BJ (cell line): ENCODE measurements around the gene MSTN. TPM values are rescaled to one million over a fixed set of nuclear protein-coding genes. Genes with fewer than 3 reads are reported as not detected.

Source experiments
- CTCF ChIA-PET: fragments of 350-600 bp; formaldehyde crosslinking; extraction: SDS; loops from one replicate; lab custom pipeline; 2021; ENCODE audit warnings: antibody characterized with exemption, inconsistent platforms; lab: Yijun Ruan, JAX
- POLR2A ChIA-PET: fragments of 300-600 bp; sonication (Branson Sonifier 250); formaldehyde crosslinking; extraction: SDS; loops from one replicate; lab custom pipeline; 2021; ENCODE audit warnings: antibody characterized with exemption; lab: Charles Lee
- DNase-seq: peaks from one replicate; pipeline ENCODE4 v3.0.0-alpha.2; 2011; ENCODE audit warnings: low read depth
- H3K27me3 ChIP-seq: 2 replicates; pipeline ENCODE4 v1.6.0; 2011; ENCODE audit warnings: low read length; ENCODE audit not compliant: control insufficient read depth, insufficient read depth
- H3K36me3 ChIP-seq: 2 replicates; pipeline ENCODE4 v1.5.1; 2011; ENCODE audit warnings: low read length; ENCODE audit not compliant: control insufficient read depth, insufficient read depth
- H3K4me3 ChIP-seq: 2 replicates; pipeline ENCODE4 v1.5.1; 2011; ENCODE audit warnings: low read depth, mild to moderate bottlenecking, control low read depth, low read length
- polyA minus RNA-seq: library from RNA; depleted of rRNA, polyadenylated mRNA; stranded (reverse); fragments of >200 nt; gene quantifications from 2 replicates; pipeline ENCODE4 v1.2.3, GENCODE V29; 2011; rRNA and poly(A)+ RNA removed
- polyA plus RNA-seq: library from polyadenylated mRNA; depleted of rRNA; stranded (reverse); fragments of >200 nt; gene quantifications from 2 replicates; pipeline ENCODE4 v1.2.3, GENCODE V29; 2011; rRNA removed
- TF ChIP-seq, protein P1 (sequence below): IDR thresholded peaks from 2 replicates; pipeline ENCODE4 v1.5.1; 2011; ENCODE audit warnings: low read depth, mild to moderate bottlenecking, control low read depth, inconsistent platforms, low read length, moderate library complexity; ENCODE audit not compliant: insufficient read depth

MSTN gene
- polyA plus RNA-seq (0.05 TPM in 1 of 2 replicates, not detected in the other), polyA minus RNA-seq (not detected in 2 replicates)

DNA sequence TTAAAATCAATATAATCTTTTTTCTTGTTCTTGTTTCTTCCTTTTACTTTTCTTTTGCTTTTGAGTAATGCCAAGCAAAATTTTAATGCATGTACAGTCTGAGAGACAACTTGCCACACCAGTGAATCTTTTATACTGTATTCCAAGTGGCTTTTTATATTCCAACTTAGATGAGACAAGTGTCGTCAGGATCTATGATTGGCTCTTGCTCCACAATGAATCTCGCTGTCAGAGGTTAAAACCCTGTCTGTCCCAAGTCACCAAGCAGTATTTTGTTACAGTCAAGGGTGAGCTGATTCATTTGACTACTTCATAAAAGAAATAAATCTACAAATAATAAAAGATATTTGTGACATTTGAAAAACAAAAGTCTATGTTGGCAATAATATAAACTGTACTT is at the start of gene MSTN:
Gene MSTN, minus strand, starts transcription at position 129 of the 400 bp plus-strand sequence. CDS start 133 bp downstream, outside the sequence.
- Histone ChIP-seq H3K36me3 (no peaks in the 10 kb centered on the region), H3K27me3 (no peaks in the 10 kb centered on the region), H3K4me3 (no peak within 1 kb of the TSS)
- DNase-seq: no peak
- ChIA-PET POLR2A (no interaction called here), CTCF (interaction anchor here (1.1 to 1.8 kb wide), 3 partner anchors 9 to 263 kb away, joined by 3 to 8 read pairs (median 4); no protein-coding TSS in a partner anchor)
- TF ChIP-seq, protein P1, sequence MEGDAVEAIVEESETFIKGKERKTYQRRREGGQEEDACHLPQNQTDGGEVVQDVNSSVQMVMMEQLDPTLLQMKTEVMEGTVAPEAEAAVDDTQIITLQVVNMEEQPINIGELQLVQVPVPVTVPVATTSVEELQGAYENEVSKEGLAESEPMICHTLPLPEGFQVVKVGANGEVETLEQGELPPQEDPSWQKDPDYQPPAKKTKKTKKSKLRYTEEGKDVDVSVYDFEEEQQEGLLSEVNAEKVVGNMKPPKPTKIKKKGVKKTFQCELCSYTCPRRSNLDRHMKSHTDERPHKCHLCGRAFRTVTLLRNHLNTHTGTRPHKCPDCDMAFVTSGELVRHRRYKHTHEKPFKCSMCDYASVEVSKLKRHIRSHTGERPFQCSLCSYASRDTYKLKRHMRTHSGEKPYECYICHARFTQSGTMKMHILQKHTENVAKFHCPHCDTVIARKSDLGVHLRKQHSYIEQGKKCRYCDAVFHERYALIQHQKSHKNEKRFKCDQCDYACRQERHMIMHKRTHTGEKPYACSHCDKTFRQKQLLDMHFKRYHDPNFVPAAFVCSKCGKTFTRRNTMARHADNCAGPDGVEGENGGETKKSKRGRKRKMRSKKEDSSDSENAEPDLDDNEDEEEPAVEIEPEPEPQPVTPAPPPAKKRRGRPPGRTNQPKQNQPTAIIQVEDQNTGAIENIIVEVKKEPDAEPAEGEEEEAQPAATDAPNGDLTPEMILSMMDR: no peak

DNA sequence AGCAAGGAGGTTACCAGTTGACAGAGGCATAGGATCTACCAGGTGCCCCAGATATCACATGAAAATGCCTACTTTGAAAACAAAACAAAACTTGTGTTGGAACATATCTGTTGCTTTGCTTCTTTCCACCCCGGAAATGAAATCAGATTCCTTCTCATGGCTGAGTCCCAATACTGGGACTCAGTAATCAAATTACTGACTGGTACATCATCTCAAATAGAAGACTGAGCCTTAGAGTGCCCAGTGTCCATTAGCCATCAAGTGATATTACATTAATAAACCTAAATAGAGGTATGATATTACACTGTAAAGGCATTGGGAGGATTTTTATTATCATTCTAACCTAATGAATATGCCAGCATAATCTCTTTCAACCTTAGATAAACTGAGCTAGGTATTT is 48.6 kb upstream of the MSTN start:
- TF ChIP-seq, protein P1: no peak
- H3K36me3 ChIP-seq: no peaks in the 10 kb centered on the region
- H3K27me3 ChIP-seq: no peaks in the 10 kb centered on the region
- no peak overlapping the region for H3K4me3 ChIP-seq
- ChIA-PET POLR2A (no interaction called here), CTCF (no interaction called here)
- no peak for DNase-seq

DNA sequence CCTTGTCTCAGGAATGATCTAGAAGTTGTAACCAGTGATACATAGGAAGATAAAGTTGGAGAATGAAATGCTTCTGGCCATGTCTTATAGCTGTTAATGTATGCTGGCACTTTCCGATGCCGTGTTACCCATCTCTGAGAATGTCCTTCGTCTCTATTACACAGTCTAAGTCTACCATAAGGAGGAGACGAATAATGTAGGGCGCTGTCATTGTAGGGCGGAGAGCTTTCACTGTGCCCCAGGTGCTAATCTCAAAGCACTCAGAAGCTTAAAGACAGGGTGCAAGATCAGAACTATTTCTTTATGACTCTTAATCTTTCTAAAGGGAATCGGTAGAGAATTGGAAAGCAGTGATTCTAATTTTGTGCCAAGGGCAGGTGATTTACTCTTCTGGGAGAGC is 48.2 kb upstream of the MSTN start:
- Histone ChIP-seq H3K4me3 (no peak overlapping the region), H3K27me3 (no peaks in the 10 kb centered on the region), H3K36me3 (no peaks in the 10 kb centered on the region)
- ChIA-PET CTCF (interaction anchor here (1.2 kb wide), 1 partner anchor 11 kb away, joined by 3 read pairs; no protein-coding TSS in a partner anchor), POLR2A (no interaction called here)
- TF ChIP-seq, protein P1: no peak
- no peak for DNase-seq

DNA sequence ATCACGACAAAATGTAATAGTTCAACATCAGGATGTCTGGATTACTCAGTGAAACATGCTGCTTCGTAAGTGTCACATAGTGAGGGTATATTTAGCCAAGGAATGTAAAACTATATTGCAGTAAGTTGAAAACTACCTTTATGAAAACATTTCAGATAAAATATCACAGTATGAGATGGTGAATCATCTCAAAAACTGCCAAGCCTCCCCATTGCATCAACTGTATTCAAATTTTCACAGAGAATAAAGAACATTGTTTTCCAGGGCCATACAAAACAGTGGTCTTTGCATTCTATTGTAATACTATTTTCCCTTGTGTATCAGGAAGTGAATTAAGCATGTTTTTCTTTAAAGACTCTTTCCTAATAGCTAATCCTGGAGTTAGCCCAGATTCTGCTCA is 47.6 kb upstream of the MSTN start:
- CTCF ChIA-PET: interaction anchor here (1.2 kb wide), 1 partner anchor 10 kb away, joined by 3 read pairs; no protein-coding TSS in a partner anchor
- no peak for DNase-seq
- Histone ChIP-seq H3K4me3 (no peak overlapping the region), H3K27me3 (no peaks in the 10 kb centered on the region), H3K36me3 (no peaks in the 10 kb centered on the region)
- POLR2A ChIA-PET: no interaction called here
- TF ChIP-seq, protein P1: no peak

DNA sequence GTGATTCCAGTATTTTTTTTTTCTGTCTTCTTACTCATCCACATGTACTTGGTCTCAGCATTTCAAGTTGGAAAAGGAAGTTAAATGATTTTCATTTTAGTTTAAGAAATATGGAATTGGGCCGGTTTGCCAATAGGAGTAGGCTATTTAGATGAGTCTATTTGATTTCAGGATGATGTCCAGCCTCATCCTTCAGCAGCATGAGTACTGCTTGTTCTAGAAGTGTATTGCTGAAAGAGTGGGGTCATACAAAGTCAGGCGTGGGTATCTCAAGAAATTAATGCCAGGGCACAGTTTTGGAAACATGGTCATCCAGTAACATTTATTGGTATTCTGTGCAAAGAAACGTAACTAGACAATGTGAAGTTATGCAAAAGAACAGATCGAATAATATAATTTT is 44.9 kb upstream of the MSTN start:
- POLR2A ChIA-PET: no interaction called here
- no peaks in the 10 kb centered on the region for H3K36me3 ChIP-seq
- H3K27me3 ChIP-seq: no peaks in the 10 kb centered on the region; the same call in 1 of the 2 replicates
- no peak for DNase-seq
- TF ChIP-seq, protein P1: no peak
- CTCF ChIA-PET: no interaction called here
- H3K4me3 ChIP-seq: no peak overlapping the region
